GM19035 (cell line): ENCODE results near the gene EGFR.

Experiments
- ATAC-seq: cut with Tn5 transposase; IDR thresholded peaks from one replicate; pipeline ENCODE4 v1.9.1; 2021; ENCODE audit not compliant: unreplicated experiment

Gene EGFR

DNA sequence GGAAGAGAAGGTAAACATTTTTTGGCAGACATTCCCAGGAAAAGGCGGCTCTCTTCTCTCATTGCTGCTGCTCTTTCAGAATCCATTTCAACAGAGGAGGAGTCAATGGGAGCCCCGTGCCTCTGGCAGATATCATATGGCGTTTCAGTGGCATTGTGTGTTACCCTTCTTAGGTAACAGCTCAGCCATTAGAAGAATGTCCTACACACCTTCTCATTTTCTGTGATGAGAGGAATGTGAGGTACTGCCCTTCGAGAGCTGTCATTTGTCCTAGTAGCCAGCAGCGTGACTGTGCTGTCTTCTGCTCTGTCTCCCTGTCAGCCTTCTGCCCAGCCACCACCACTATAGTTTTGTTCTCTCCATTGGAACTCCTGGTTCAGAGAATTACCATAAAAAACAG lies 102.4 kb downstream of the EGFR start:
- ATAC-seq: no peak

DNA sequence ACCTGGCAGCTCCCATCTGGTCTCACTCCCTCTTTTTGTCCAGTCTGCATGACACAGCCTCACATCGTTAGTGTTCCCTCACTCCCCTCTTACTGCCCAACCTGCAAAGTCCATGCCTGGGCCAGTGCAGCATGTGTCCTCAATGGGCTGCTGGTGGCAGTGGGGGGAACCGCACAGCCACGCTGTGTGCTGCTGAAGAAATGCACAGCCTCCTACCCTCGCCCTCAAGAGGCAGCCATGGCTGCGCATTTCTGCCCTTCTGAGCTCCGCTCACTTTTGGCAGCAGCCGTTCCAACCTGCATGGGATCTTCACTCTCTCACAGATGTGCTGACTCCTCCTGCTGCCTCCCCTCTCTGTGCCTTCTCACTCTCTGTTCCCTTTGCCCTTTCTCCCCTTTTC lies 103.4 kb downstream of the EGFR start:
- no peak for ATAC-seq

DNA sequence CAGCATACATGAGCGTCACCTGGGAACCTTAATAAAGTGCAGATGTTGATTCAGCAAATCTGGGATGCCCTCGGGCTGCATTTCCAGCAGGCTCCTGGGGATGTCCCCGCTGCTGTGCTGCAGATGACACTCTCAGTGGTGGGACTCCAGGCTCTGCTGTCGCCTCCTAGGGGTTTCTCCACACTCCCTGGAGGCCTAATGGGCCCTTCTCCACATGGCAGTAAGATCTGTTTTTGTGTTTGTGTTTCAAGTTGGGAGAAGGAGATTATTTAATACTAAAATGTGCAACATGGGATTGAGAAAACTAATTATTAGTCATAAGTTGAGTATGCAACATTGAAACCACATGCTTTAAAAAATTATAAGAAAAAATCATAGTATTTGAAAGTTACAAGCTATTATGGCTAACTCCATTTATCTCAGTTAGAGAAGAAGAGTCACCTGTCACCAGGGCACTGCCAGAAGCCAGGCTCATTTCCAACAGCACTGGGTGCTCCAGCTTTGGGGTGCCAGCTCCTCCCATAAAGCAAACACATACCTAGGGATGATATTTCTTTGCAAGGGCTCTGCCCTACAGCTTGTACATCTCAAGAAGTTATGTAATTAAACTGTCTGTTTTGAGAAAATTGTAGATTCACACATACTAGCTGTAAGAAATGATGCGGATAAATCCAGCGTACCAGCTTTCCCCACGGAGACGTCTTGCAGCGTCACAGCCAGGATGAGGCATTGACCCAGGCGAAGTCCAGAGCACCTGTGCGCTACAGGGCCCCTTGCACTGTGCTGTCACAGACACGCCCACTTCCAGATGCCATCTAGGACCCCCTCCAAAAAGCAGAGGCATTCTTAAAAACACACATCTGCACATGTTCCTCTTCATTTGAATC lies 106.4 kb downstream of the EGFR start:
- no peak for ATAC-seq

DNA sequence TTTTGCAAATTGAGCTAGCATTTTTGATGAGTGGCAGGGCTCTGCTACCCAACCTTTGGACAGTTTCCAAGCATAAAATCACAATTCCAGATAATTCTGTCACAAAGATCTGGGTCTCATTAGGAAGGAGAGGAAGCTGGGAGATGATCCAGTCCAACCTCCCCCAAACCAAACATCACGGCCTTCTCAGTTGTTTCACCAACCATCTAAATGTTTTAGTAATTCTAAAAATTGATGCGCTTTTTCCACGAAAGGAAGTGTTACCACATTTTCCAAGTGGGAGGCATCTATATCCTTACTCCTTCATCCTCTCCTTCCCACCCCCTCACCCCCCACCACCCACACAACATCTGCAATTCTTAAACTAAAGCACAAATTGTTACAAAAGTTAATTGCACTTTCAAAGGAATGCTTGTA lies 108.3 kb downstream of the EGFR start:
- no peak for ATAC-seq

DNA sequence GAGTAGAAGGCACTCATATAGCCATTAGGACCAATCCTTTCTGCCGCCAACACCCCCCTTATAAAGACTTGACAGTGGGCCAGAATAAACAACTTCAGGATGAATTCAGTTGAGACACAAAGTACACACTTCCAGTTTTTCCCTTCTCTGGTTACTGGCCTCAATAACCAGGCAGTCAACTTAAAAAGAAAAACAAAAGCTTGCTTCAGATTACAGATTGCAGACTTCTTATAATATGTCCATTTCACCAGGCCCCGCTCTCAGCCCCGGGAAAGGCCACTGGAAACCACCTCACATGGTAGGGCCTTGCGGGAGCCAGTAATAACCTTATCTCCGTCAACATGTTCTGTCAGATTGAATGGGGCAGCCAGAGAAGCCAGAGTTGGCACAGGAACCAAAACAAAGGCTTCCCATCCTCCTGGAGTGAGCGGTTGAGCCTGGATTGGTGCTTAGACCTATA lies 108.8 kb downstream of the EGFR start:
- no peak for ATAC-seq

DNA sequence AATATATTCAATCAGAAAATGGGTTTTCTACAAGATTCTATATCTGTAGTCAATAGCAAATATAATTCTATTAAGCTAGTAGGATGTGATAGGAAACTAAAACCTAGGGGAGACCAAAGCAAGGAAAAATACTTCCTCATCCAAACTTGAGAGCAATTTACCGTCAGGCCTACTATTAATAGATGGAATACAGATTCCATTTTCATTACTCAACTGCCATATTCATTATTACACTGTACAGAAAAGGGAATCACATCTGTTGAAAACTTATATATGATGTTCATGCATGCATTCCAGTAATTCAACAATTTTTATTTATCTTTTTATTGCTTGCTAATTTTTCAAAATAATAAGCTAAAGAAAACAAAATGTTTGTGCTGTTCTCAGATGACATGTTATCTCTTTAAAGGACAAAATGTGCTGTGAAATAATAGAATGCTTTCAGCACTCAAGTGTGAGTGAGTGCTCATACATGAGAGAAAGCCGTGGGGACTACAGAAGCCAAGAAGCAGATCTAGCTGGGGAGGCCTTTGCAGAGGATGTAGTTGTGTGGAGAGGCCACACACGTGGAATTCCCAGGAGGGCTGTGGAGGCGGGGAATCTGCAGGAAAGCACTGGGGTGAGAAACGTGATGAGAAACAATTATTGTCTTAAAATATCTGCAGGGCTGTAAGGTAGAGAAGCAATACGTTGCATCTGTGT lies 110.0 kb downstream of the EGFR start:
- ATAC-seq: no peak

- no peak for ATAC-seq
Measured at GRCh38 chr7:55129541-55130394, 111.0 kb downstream of the EGFR start.

DNA sequence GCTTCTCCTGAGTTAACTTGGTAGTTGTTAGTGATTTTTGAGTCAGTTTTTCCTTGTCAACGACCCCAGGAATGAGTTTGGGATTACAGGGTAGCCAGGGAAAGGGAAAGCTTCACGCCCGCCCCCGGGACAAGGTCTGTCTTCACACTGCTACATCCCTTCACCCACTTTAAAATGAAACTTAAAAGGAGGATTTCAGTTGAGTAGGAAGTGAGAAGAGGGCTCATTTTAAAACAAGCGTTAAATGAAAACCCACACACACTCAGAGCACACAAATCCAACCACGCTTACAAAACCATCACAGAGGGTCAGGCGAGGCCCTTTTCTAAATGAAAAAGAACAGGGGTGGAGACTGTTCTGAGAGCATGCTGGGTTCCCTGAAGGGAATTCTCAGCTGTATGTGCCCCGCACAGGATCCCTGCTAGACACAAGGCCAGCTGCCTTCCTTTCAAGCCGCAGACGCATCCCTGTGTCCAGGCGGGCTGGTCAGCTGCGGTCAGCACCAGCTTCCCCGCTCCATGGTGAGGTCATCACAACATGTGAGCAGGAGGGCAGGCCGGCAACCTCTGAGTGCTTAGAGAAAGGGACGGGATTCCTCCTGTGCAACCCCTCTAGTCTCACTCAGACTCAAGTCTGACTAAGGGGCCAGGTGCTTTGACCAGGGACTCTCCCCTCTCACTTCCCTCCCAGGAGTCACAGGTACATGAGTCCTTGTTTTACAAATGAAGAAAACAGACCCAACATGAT lies 111.8 kb downstream of the EGFR start:
- no peak for ATAC-seq

DNA sequence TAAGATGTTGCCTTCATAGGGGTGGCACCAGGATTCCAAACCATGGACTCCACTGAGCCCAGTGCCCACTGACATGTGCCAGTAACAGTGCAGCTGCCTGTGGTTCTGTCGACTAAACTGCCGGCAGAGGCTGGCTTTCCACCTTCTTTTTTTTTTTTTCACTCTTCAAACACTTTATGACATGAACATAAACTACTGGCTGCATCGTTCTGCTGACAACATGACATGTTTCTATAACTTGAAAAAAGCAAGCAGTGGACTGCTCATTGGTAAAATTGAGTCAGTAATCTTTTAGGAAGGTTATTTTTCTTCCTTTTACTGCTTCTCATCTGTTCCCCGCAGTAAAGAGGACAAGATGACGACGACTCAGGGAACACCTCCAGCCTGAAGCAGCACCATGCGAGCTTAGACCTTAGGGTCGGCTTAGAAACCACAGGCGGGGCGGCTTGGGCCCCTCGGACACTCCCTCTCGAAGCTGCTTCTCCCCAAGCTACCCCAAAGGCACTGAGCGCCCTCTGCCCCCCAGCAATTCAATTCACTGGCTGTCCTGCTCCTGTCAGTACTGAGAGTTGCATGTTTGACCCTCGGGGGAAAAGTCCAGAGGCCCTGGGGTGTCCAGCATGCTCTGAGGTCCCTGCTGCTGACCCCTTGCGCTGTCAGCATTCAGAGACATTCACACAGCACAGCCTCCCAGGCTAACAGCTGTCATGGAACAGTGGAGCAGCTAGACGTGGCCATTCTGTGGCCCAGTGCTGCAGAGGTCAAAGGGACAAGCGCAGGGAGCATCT lies 112.5 kb downstream of the EGFR start:
- no peak for ATAC-seq

- no peak for ATAC-seq
Measured at GRCh38 chr7:55132550-55132889, 113.7 kb downstream of the EGFR start.

GRCh38 chr7:55132890-55133551 lies 114.2 kb downstream of the EGFR start:
- peak; percentile 38 for ATAC-seq

DNA sequence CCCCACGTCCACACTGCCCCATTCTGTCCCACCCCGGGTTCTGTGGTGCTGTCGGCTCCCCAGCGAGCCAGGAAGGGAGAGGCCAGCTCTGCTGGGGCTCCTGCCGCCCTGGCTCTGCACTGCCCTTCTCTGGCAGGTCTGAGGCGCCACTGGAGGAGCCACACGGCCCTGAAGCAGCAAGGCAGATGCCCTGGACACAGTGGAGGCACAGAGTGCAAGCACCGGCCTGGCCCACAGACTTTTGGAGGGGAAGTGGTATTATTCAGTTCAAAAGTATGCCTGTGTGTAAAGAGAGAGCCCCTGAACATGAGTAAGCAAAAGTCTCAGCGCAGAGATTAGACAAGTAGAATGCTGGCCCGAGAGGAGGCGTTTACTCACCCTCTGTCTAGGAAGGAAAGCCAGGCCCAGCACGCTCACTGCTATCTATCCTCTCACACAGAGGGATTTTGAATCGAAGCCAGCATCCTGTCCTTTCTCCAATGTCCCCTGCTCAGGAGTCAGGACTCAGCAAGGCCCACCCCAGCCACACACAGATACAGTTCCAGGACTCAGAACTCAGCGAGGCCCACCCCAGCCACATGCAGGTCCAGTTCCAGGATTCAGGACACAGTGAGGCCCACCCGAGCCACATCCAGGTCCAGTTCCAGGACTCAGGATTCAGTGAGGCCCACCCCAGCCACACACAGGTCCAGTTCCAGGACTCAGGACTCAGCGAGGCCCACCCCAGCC lies 115.0 kb downstream of the EGFR start:
- no peak for ATAC-seq

GRCh38 chr7:55134359-55134725 lies 115.5 kb downstream of the EGFR start:
- no peak for ATAC-seq

DNA sequence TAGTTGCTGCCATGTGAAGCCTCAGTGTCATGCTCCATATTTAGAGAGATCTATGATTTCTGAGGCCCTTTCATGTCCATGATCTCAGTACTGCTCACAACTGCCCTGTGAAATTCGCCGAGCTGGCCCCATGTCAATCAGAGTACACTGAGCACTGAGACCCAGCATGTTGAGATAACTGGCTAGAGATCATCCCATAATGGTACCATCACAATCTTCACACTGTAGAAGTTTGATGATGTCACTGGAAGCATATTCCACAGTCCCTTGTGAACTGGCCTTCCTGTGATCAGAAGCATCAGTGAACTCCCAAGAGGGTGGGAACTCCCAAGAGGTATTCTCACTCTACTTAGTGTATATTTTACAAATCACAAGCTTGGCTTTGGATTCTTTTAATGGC lies 116.0 kb downstream of the EGFR start:
- no peak for ATAC-seq

GRCh38 chr7:55135462-55135861 lies 116.6 kb downstream of the EGFR start:
- no peak for ATAC-seq

DNA sequence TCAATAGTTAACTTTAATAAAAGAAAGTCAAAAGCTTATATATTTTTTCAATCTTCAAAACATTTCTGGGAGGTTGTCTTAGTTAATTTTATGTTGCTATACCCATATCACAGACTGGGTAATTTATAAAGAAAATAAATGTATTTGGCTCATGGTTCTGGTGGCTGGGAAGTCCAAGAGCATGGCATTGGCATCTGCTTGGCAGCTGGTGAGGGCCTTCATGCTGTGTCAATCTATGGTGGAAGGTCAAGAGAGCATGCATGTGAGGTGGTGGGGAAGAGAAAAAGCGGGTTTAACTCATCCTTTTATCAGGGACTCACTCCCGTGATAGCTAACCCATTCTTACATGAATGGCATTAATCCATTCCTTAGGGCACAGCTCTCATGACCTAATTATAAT lies 119.8 kb downstream of the EGFR start:
- no peak for ATAC-seq

DNA sequence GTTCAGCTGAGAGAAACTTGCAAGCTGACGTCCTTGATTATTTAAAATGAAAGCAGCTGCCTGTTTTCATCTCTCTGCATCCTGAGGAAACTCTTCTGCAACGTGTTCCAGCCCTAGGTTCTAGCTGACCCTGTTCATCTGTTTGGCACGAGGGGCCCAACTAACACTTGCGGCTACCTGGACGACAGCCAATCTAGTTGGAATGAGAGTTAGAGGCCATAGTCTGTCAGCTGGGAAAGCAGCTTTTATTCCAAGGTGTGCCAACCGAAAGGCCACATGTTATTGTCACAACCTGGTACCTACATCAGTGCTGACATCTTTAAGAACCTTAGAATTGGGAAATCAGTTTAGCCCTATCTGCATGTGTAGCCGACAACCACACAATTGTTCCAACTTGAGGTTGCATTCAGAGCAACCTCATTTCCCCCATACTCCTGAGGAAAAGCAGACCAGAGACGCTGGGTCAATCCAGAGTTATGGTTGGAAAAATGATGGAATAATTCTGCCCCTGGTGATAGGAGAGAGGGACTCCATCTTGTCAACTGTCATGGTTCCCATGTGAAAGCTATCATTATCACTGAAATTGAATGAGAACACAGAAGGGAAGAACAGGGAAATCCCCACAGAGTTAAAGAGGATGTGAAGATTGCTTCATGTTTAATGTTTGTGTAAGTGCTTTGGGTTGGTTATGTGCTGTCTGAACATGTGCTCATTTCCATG lies 121.6 kb downstream of the EGFR start:
- peak; percentile 93 for ATAC-seq

GRCh38 chr7:55140941-55141278 lies 122.1 kb downstream of the EGFR start:
- peak; percentile 28 for ATAC-seq
